Left ventricle myocardium superior (tissue), 1 donor: Measurements from ENCODE around the gene ETV6. TPM values are rescaled to one million over a fixed set of nuclear protein-coding genes. Genes with fewer than 3 reads are reported as not detected.

Experiments used
- ATAC-seq: fragments of 200-7000 bp; cut with Tn5 transposase; one replicate; pipeline ENCODE4 v1.9.1; 2020; ENCODE audit warnings: mild to moderate bottlenecking, moderate library complexity
- DNase-seq: peaks from one replicate; pipeline ENCODE4 v3.0.0-alpha.2; 2020
- intact Hi-C: fragments of 100-400 bp; cut with micrococcal nuclease; formaldehyde crosslinking; loops from one replicate; pipeline ENCODE4 v1.11.0; 2022
- total RNA-seq: library from RNA; stranded (reverse); fragmentation: NEBNext Ultra II Directional; extraction: Animal tissue kit (Norgen Biotek cat#: 25700); gene quantifications from one replicate; pipeline ENCODE4 v1.2.1, GENCODE V29; 2021
- donor health status: DM: no; HTN: yes; CAD: no; lungs with severe emphysema.

Gene ETV6
- total RNA-seq, 1 donor from 2014 or later = 14.7 TPM

GRCh38 chr12:11825278-11825677 is 175.8 kb downstream of the ETV6 start:
- DNase-seq = no peak
- intact Hi-C loops = no loop called here
- no peak for ATAC-seq

- DNase-seq (no peak), ATAC-seq (no peak)
- intact Hi-C loops = no loop called here
These were observed 177.1 kb downstream of the ETV6 start for GRCh38 chr12:11826574-11826973.

- DNase-seq (no peak), ATAC-seq (no peak)
- intact Hi-C loops = no loop called here
These were observed 177.9 kb downstream of the ETV6 start for GRCh38 chr12:11827091-11828061.

GRCh38 chr12:11829764-11830194 is 180.3 kb downstream of the ETV6 start:
- intact Hi-C loops = no loop called here
- DNase-seq = no peak
- ATAC-seq = peak; percentile 72

GRCh38 chr12:11830307-11830801 is 180.9 kb downstream of the ETV6 start:
- intact Hi-C loops = no loop called here
- peak; percentile 74 for ATAC-seq
- DNase-seq = no peak

GRCh38 chr12:11832093-11832492 is 182.6 kb downstream of the ETV6 start:
- intact Hi-C loops = no loop called here
- DNase-seq (no peak), ATAC-seq (no peak)

- ATAC-seq = no peak
- intact Hi-C loops = no loop called here
- no peak for DNase-seq
These were observed 183.9 kb downstream of the ETV6 start for GRCh38 chr12:11833174-11833895.

DNA sequence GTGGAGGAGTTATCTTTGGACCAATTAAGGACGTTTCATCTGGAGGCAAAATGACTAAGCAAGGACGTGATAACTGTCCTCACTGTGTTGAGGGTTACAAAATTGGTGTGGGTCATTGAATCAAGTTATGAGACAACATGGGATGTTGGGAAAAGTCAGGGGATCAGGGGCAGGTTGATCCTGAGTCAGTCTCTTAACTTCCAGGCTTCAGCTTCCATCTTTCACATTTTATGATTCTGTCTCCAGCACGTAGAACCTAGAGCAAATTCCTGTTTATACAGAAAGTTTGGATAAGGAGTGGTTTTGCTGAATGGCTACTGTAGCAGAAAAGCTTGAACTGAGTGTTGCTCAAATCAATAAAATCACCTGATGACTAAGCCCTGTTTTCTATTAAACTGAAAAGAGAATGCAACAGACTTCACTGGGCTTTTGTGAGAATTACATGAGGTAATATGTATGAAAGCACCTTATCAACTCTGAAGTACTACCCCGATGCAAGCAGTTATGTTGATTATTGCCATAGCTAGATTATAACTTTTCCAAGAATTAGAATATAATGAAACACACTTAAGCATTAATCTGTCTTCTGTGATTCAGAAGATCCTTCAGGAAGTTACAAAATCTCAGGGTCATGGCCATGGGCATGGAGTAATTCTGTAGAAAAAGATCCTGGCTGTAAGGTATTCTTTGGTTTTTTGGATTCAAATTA is 184.8 kb downstream of the ETV6 start:
- ATAC-seq (no peak), DNase-seq (no peak)
- intact Hi-C loops = no loop called here

DNA sequence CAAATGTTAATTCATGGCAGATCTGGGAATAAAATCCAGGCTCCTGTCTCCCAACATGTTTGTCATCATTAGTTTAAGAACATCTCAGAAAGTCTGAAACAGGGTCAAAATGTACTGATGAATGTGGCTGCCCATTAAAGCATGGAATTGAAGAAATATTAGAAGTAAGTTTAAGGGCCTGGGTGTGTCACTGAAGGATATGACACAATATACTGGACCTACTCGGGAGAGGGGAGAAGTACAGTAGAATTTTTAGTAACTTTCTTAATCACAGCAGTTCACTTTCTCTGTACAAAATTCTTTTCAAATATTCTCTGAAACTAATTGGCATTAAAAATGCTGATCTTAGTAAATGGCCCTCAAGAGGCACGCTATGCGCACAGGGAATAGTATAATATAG is 185.5 kb downstream of the ETV6 start:
- DNase-seq (no peak), ATAC-seq (no peak)
- intact Hi-C loops = no loop called here

GRCh38 chr12:11836282-11837151 is 187.0 kb downstream of the ETV6 start:
- intact Hi-C loops = no loop called here
- ATAC-seq (peak; percentile 38), DNase-seq (no peak)

GRCh38 chr12:11837216-11837934 is 187.9 kb downstream of the ETV6 start:
- intact Hi-C loops = no loop called here
- ATAC-seq (no peak), DNase-seq (no peak)

DNA sequence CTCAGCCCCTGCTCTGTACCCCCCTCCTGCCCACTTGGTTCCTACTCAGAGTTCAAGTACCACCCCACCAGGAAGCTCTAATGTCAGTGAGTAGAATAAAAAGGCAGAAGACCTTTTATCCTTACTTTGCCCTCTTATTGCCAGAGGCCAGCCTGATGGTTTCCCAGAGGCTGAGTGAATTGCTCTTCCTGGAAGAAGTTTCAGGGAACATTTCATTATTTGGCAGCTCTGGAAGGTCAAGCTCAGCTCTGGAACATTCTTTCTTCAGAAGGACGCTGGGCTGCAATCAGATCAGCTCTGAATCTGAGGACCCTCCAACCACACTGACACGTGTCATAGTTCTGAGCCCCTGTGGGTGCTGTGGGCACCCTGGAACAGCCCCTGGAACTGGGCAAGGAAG is 188.9 kb downstream of the ETV6 start:
- ATAC-seq = peak; percentile 30

GRCh38 chr12:11839091-11839641 is 189.7 kb downstream of the ETV6 start:
- intact Hi-C loops = no loop called here
- peak; percentile 59 for ATAC-seq
- no peak for DNase-seq

More for the DNA sequence above, 188.9 kb downstream of the ETV6 start:
- no peak for DNase-seq
- intact Hi-C loops = no loop called here

- DNase-seq = no peak
- peak; percentile 6 for ATAC-seq
- intact Hi-C loops = no loop called here
These were observed 190.9 kb downstream of the ETV6 start for GRCh38 chr12:11840366-11840765.

- no peak for DNase-seq
- ATAC-seq = no peak
- intact Hi-C loops = no loop called here
These were observed 197.0 kb downstream of the ETV6 start for GRCh38 chr12:11846488-11846887.

DNA sequence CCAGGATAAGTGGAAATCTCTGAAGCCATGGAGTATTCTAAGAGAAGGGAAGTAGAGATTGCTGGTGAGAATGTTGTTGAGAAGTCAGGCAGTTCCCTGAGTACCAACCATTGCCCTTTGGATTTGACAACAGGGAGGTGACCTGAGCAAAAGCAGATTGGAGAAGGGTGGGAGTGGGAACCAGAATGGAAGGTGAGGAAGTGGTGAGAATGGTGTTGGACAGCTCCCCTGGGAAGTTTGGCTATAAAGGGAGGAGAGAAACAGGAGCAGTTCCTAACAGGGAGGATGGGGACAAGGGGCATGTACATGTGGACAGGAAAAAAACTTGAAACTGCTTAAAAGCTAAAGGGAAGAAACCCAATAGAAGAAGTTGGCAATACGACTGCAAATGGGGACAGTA is 198.1 kb downstream of the ETV6 start:
- no peak for DNase-seq
- intact Hi-C loops = no loop called here
- ATAC-seq = no peak

DNA sequence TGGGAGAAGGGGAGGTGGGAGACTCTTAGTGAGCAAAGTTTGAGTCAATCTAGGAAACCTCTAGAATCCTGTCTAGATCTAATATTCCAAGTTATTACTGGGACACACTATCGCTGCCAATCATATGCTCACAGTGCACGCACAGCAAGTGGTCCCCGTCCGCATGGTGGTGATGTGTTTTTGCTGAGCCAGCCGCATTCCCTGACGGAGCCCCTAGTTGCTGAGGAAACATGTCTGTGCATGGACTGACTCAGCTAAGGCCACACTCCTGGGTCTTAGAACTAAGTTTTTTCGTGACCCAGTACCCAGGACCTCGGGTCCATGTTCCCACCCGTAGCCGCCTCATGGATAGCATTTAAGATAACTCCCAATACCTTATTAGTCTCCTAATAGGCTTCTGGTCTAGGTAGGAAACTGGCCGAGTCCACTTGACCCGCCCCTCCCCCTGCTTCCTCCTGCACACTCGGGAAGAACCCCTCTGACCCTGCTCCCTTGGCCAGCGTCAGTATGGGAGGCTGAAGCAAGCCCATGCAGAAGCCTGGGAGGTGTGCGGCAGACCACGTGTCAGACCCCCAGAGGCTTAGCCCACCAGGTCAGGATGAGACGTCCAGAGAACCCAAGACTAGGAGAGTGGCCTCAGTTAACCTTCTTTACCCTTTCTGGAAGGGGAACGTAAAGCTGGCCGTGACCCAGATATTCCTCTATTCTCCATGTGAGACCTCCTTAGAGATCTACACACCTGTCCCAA is 200.5 kb downstream of the ETV6 start:
- ATAC-seq = no peak
- no peak for DNase-seq
- intact Hi-C loops = no loop called here
